ENCODE measurements around the gene CENPV. TPM values are rescaled to one million over a fixed set of nuclear protein-coding genes. Genes with fewer than 3 reads are reported as not detected.
A peak's percentile ranks its signal among the peaks of the same experiment; 100 is the strongest.

CENPV gene
- total RNA-seq, 2 donors from 2014 or later, result 109 to 202 TPM

DNA sequence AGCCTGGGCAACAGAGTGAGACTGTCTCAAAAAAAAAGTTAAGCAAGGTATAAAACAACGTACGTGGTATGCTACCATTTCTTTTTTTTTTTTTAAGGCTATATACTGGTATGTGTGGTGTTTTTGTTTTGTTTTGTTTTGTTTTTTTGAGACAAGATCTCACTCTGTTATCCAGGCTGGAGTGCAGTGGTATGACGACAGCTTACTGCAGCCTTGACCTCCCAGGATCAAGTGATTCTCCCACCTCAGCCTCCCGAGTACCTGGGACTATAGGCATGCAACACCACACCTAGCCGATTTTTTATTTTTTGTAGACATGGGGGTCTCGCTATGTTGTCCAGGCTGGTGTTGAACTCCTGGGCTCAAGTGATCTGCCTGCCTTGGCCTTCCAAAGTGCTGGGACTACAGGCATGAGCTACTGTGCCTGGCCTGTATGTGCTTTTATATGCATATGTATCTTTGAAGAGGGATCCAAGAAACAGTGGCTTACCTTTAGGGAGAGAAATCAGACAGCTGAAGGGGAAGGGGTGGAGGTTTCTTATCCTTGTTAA, 6.5 kb downstream of the CENPV start:
- Histone ChIP-seq H3K9ac (ENCODE audit: extremely low read depth, low read length, poor library complexity, severe bottlenecking) (no peak overlapping the region), H3K4me3 (ENCODE audit: low read length) (no peak overlapping the region), H3K36me3 (ENCODE audit: control insufficient read depth, insufficient read depth, low read length) (peaks cover 60% of the 10 kb centered on the region), H3K9me3 (ENCODE audit: control insufficient read depth, low read length) (no peaks in the 10 kb centered on the region), H3K4me1 (ENCODE audit: control insufficient read depth, insufficient read depth, low read length) (no peaks in the 10 kb centered on the region), H3K27ac (ENCODE audit: low read depth, low read length) (no peak overlapping the region), H3K27me3 (ENCODE audit: control insufficient read depth, insufficient read depth, low read length, poor library complexity, severe bottlenecking) (no peaks in the 10 kb centered on the region)
- Mint-ChIP-seq H3K9me3 (no peaks in the 10 kb centered on the region), H3K4me1 (peaks cover 2% of the 10 kb centered on the region), H3K36me3 (ENCODE audit: low read depth) (peaks cover 48% of the 10 kb centered on the region), H3K27ac (no peak overlapping the region), H3K4me3 (no peak overlapping the region), H3K27me3 (ENCODE audit: insufficient read depth) (no peaks in the 10 kb centered on the region)
- DNase-seq, result no peak
- TF ChIP-seq, protein P1, sequence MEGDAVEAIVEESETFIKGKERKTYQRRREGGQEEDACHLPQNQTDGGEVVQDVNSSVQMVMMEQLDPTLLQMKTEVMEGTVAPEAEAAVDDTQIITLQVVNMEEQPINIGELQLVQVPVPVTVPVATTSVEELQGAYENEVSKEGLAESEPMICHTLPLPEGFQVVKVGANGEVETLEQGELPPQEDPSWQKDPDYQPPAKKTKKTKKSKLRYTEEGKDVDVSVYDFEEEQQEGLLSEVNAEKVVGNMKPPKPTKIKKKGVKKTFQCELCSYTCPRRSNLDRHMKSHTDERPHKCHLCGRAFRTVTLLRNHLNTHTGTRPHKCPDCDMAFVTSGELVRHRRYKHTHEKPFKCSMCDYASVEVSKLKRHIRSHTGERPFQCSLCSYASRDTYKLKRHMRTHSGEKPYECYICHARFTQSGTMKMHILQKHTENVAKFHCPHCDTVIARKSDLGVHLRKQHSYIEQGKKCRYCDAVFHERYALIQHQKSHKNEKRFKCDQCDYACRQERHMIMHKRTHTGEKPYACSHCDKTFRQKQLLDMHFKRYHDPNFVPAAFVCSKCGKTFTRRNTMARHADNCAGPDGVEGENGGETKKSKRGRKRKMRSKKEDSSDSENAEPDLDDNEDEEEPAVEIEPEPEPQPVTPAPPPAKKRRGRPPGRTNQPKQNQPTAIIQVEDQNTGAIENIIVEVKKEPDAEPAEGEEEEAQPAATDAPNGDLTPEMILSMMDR (conservative IDR thresholded peaks at IDR 0.05), result no peak
- 95% methylated on average over 3 to 6 of the region's 6 CpGs for WGBS, 2 experiments (ENCODE audit: insufficient coverage in 1 of 2, insufficient read length in 1 of 2)

DNA sequence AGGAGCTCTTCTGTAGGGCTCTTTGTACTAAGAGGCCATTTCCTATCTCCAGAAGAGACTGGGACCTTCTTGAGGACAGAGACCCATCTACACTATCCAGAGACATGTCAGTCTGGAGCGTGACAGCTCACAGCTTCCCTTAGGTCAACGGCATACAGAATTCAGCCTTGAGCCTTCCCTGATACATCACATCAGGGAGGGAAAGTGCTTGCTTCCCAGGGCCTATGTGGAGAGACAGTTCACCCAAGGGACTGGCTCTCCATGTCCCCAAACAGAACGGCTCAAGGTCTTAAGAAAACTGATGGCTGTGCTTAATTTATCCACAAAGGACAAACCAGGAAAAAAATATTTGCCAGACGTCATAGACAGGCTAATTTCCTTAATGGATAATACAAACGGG, 7.7 kb downstream of the CENPV start:
- H3K9me3 ChIP-seq (ENCODE audit: control insufficient read depth, low read length), result no peaks in the 10 kb centered on the region
- TF ChIP-seq, protein P1 (conservative IDR thresholded peaks at IDR 0.05), result no peak
- no peaks in the 10 kb centered on the region for H3K9me3 Mint-ChIP-seq
- H3K36me3 ChIP-seq (ENCODE audit: control insufficient read depth, insufficient read depth, low read length), result peaks cover 60% of the 10 kb centered on the region
- no peak for DNase-seq
- H3K9ac ChIP-seq (ENCODE audit: extremely low read depth, low read length, poor library complexity, severe bottlenecking), result no peak overlapping the region
- no peak overlapping the region for H3K4me3 Mint-ChIP-seq
- H3K4me3 ChIP-seq (ENCODE audit: low read length), result no peak overlapping the region
- H3K4me1 ChIP-seq (ENCODE audit: control insufficient read depth, insufficient read depth, low read length), result no peaks in the 10 kb centered on the region
- no peaks in the 10 kb centered on the region for H3K4me1 Mint-ChIP-seq
- peak overlapping the region; percentile 23 for H3K27ac Mint-ChIP-seq
- no peak overlapping the region for H3K27ac ChIP-seq (ENCODE audit: low read depth, low read length)
- WGBS, 2 experiments (ENCODE audit: insufficient coverage in 1 of 2, insufficient read length in 1 of 2), result 94 to 100% methylated on average over 5 of the region's 5 CpGs
- H3K36me3 Mint-ChIP-seq (ENCODE audit: low read depth), result peaks cover 48% of the 10 kb centered on the region
- no peaks in the 10 kb centered on the region for H3K27me3 Mint-ChIP-seq (ENCODE audit: insufficient read depth)
- no peaks in the 10 kb centered on the region for H3K27me3 ChIP-seq (ENCODE audit: control insufficient read depth, insufficient read depth, low read length, poor library complexity, severe bottlenecking)

DNA sequence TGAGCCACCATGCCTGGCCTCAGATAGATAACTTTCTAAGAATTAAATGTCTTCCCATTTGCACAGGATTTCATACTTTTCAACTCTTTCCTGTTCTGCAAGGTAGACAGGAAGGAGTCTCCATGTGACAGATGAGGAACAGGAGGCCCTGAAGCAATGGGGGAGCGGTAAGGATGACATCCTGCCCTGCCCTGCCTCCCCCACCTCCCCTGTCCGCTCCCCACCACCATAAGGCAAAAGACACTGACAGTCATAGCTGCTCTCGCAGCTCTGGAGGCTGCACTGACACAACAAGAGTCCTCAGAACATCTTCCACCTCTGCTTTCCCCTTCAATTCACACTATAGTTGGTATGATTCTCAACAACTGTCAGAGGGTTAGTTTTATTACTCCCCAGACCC, 9.7 kb downstream of the CENPV start:
- Mint-ChIP-seq H3K36me3 (ENCODE audit: low read depth) (peaks cover 41% of the 10 kb centered on the region), H3K9me3 (no peaks in the 10 kb centered on the region), H3K4me3 (no peak overlapping the region), H3K27me3 (ENCODE audit: insufficient read depth) (no peaks in the 10 kb centered on the region), H3K4me1 (no peaks in the 10 kb centered on the region), H3K27ac (peak overlapping the region; percentile 26)
- TF ChIP-seq, protein P1 (conservative IDR thresholded peaks at IDR 0.05), result no peak
- no peaks in the 10 kb centered on the region for H3K27me3 ChIP-seq (ENCODE audit: control insufficient read depth, insufficient read depth, low read length, poor library complexity, severe bottlenecking)
- H3K9me3 ChIP-seq (ENCODE audit: control insufficient read depth, low read length), result no peaks in the 10 kb centered on the region
- no peaks in the 10 kb centered on the region for H3K4me1 ChIP-seq (ENCODE audit: control insufficient read depth, insufficient read depth, low read length)
- DNase-seq, result no peak
- peaks cover 45% of the 10 kb centered on the region for H3K36me3 ChIP-seq (ENCODE audit: control insufficient read depth, insufficient read depth, low read length)
- no peak overlapping the region for H3K4me3 ChIP-seq (ENCODE audit: low read length)
- WGBS, 2 experiments (ENCODE audit: insufficient coverage in 1 of 2, insufficient read length in 1 of 2), result 80 to 100% methylated on average over 1 to 3 of the region's 3 CpGs
- no peak overlapping the region for H3K9ac ChIP-seq (ENCODE audit: extremely low read depth, low read length, poor library complexity, severe bottlenecking)
- H3K27ac ChIP-seq (ENCODE audit: low read depth, low read length), result no peak overlapping the region

Data from endodermal cell (in vitro differentiated cells).